GM20431 (cell line): ENCODE measurements around the gene MED8.

Source experiments
- in situ Hi-C: fragments of 300-500 bp; cut with MseI, MboI; formaldehyde crosslinking; loops from one replicate; pipeline ENCODE4 v1.15.0; 2020; ENCODE audit warnings: low sequenced_read_pairs; ENCODE audit not compliant: unreplicated experiment

MED8 gene

GRCh38 chr1:43363283-43363934, 26.2 kb downstream of the MED8 start:
- in situ Hi-C loops = no loop called here

- in situ Hi-C loops = no loop called here
Measured at GRCh38 chr1:43360616-43361015, 29.0 kb downstream of the MED8 start.

GRCh38 chr1:43359696-43360095, 29.9 kb downstream of the MED8 start:
- in situ Hi-C loops = no loop called here

- in situ Hi-C loops = no loop called here
Measured at GRCh38 chr1:43358746-43359693, 30.6 kb downstream of the MED8 start, which contains the start of gene CDC20. Gene CDC20 (plus strand): TSS chr1:43358981. CDS start chr1:43359216, 235 bp downstream.

GRCh38 chr1:43358121-43358745, 31.4 kb downstream of the MED8 start:
- in situ Hi-C loops = no loop called here

GRCh38 chr1:43357251-43357650, 32.3 kb downstream of the MED8 start:
- in situ Hi-C loops = no loop called here

- in situ Hi-C loops = no loop called here
Measured at GRCh38 chr1:43354936-43355335, 34.7 kb downstream of the MED8 start.

GRCh38 chr1:43354471-43354870, 35.1 kb downstream of the MED8 start:
- in situ Hi-C loops = no loop called here

GRCh38 chr1:43352881-43353280, 36.7 kb downstream of the MED8 start:
- in situ Hi-C loops = no loop called here

GRCh38 chr1:43352351-43352705, 37.3 kb downstream of the MED8 start:
- in situ Hi-C loops = no loop called here

- in situ Hi-C loops = no loop called here
Measured at GRCh38 chr1:43351421-43352350, 37.9 kb downstream of the MED8 start.

- in situ Hi-C loops = no loop called here
Measured at GRCh38 chr1:43350976-43351375, 38.6 kb downstream of the MED8 start.

- in situ Hi-C loops = no loop called here
Measured at GRCh38 chr1:43349594-43350306, 39.9 kb downstream of the MED8 start.

GRCh38 chr1:43348809-43349593, 40.6 kb downstream of the MED8 start:
- in situ Hi-C loops = no loop called here

- in situ Hi-C loops = no loop called here
Measured at GRCh38 chr1:43348343-43348808, 41.2 kb downstream of the MED8 start.

- in situ Hi-C loops = no loop called here
Measured at GRCh38 chr1:43346636-43347035, 43.0 kb downstream of the MED8 start.

GRCh38 chr1:43345120-43345519, 44.5 kb downstream of the MED8 start:
- in situ Hi-C loops = no loop called here

GRCh38 chr1:43344267-43344850, 45.2 kb downstream of the MED8 start:
- in situ Hi-C loops = no loop called here
